Measurements from ENCODE around the gene MITF. TPM values are rescaled to one million over a fixed set of nuclear protein-coding genes. Genes with fewer than 3 reads are reported as not detected.
"Not testable (repeated sequence)": the region's sequence is repeated elsewhere in the genome, so short reads cannot be mapped to it uniquely, and the experiment has no call there.

The MITF gene
- polyA plus RNA-seq, 4 donors, result 3.3 to 45.7 (median 41.8) TPM

DNA sequence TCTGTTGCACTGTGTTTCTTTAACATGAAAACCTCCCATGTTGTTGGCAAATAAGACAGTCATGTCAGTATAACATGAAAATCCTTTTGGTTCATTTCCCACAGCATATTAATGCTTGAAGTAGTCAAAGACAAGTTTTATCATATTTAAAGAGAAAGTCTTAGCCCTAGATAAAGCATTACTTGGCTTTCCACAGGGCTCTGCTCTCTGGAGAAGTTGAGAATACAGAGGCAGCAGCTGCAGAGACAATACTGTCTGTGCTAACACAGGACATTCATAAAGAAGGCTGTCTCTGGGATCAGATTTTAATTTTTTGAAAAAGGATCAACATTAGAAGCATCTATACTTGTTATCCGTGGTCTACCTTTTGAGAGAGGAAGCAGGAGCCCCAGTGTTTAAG is 156.8 kb downstream of the MITF start:
- no peak for DNase-seq (ENCODE audit: low read depth in 4 of 4, low spot score in 3 of 4)

DNA sequence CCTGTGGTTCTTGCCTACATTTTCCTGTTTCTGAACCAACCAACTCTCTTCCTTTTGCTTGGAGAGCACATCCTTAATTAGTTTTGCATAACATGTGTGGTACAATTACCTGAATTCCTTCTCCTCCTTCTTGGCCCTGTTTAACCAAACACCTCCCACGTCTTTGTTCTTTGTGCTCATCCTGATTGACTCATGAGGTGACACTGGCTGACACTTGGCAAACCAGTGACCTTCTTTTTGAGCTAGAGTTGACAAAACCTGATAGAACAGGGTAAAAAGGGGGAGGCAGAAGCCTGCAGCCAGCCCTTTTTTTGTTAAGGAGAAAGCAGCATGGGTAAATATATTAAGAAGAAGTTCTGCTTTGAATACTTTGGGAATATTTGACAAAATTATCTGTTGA is 161.1 kb downstream of the MITF start:
- no peak for DNase-seq (ENCODE audit: low read depth in 4 of 4, low spot score in 3 of 4)

DNA sequence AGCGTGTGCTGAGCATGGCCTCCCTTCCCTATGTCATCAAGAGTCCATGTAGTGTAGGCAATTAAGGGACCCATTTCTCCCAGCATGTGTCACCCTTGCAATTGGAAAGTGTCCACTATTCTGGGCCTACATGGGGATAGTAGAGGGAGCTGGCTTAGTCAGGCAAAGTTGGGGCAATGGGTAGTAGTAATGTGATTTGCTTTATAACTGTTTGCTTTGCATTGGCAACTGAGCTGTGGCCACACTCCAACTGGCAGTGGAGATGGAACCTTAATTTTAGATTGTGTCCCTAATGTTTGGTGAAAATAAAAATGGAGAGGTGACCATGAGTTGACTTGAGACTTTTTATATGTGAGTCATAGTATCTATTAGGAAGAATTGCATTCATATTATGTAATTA is 162.5 kb downstream of the MITF start:
- no peak for DNase-seq (ENCODE audit: low read depth in 4 of 4, low spot score in 3 of 4)

DNA sequence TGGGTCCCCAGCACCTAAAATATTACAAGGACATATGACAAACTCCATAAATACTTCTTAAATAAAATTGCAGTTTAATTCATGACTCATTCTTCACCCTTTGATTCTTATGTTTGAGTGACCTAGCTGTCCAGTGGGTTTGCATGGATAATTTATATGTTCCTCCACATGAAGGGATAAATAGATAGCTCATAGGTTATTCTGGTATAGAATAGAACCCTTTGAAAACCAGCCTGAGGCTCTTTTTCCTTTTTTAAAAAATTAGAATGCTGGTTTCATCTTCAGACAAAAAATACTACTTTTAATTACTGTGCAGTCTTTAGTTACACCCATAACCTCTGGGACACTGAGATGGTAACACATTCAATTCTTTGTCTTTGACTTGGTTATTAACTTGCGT is 163.1 kb downstream of the MITF start:
- no peak for DNase-seq (ENCODE audit: low read depth in 4 of 4, low spot score in 3 of 4)

DNA sequence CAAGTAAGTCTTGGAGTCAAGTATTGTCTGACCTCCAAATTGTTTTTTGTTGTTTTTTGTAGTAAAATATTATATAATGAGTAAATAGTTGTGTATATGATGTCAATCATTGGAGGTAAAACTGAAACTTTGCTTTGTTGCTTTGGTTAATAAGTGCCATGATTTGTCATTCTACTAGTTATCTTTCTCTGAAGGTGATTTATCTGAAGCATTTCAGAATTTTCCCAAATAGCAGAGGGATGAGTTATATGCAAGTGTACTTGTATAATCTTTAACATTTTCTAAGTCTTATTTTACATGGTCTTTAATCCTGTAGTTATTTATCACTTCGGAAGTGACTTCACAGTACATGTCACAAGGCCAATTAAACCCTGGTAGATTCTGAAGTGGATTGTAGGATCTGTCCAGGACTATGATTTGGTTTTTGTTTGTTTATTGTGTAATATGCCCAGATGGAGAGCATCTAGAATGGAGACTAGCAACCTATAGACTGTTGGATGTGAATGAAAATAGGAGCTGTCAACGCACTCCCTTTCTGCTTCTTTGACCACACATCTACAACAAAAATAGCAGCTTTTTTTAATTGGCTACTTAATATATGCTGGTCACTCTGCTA is 167.2 kb downstream of the MITF start:
- no peak for DNase-seq (ENCODE audit: low read depth in 4 of 4, low spot score in 3 of 4)

DNA sequence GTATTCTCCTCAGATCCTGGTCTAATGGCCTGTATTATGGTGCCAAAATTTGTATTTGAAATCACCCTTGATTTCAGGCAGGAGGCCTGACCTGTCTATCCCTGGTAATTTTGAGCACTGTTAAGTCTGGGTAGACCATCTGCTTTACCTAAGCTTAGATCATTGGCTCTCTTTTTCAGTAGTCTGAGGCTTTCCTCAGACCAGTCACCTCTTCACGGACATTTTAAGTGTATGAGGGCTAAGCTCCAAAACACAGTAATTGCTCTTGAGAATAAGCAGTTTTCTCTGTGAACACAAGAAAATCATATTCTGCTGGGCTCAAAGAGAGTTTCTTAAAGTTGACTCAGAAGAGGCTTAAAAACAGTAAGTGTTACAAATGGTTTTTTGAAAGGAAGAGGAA is 168.3 kb downstream of the MITF start:
- DNase-seq (ENCODE audit: low read depth in 4 of 4, low spot score in 3 of 4), result no peak

DNA sequence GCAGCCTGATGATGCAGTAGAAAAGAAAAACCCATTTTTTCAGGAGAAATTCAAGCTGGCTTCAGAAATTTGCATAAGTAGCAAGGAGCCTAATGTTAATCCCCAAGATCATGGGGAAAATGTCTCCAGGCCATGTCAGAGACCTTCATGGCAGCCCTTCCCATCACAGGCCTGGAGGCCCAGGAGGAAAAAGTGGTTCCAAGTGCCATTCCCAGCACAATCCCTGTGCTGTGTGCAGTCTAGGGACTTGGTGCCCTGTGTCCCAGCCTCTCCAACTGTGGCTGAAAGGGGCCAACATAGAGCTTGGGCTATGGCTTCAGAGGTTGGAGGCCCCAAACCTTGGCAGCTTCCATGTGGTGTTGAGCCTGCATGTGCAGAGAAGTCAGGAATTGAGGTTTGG is 170.6 kb downstream of the MITF start:
- DNase-seq (ENCODE audit: low read depth in 4 of 4, low spot score in 3 of 4), result not testable (repeated sequence)

DNA sequence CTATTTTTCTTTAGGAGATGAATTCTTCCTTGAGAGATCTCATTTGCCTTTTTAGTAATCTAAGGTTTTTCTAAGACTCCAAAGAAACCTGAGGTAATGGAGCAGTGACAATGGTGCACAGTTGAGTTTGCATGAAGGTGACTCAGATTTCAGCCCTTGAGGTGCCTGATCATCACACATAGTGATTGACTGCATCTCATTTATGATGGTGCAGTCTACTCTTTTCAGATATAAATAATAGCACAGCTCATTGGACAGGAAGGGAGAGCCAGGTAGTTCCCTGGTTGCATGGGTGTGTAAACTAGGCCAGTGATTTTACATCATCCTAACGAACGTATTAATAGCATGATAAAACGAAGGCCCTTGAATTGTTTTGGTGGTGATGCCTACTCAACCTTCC is 174.2 kb downstream of the MITF start:
- no peak for DNase-seq (ENCODE audit: low read depth in 4 of 4, low spot score in 3 of 4)

DNA sequence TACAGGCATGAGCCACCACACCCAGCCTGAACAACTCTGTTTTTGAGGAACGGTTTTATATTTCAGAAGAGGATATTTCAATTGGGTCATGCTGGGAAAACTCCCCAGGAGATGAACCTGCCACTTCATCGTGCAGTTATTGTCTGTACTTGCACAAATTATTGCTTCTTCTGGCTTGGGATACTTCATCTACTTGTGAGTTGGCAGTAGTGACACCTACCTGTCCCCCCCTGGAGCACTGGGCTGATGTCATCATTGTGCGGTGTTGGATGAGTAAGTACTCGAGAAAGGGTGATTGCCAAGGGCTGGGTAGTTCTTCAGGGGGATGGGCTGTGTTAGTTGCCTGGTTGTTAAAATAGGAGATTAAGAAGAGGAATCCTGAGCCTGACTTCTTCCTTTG is 175.1 kb downstream of the MITF start:
- DNase-seq (ENCODE audit: low read depth in 4 of 4, low spot score in 3 of 4), result no peak

DNA sequence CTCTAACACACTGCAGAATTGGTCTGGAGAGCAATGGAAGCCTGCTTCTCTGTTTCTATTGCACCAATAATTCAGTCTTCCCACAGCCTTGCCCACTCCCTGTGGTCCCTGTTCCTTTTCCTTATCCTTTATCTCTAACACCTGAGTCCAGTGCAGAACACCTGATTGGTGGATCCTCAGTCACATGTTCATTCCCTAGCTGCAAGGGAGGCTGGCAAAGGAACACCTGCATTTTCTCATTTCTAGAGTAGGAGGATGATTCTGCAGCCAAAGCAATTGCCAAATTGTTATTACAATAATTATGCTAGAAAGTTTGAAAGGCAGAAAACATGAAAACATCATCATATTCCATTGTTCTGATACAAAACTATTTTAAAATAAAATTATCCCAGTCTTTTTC is 176.5 kb downstream of the MITF start:
- DNase-seq (ENCODE audit: low read depth in 4 of 4, low spot score in 3 of 4), result no peak

DNA sequence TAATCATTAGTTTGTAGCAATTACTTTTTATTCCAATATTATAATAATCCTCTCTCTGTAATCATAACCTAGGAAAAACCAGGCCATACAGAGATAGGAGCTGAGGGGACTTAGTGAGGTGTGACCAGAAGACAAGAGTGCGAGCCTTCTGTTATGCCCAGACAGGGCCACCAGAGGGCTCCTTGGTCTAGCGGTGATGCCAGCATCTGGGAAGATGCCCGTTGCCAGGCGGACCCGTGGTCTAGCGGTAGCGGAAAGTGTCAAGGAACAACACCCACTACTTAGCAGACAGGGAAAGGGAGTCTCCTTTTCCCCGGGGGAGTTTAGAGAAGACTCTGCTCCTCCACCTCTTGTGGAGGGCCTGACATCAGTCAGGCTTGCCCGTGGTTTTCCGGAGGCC is 180.7 kb downstream of the MITF start:
- DNase-seq (ENCODE audit: low read depth in 4 of 4, low spot score in 3 of 4), result not testable (repeated sequence)

DNA sequence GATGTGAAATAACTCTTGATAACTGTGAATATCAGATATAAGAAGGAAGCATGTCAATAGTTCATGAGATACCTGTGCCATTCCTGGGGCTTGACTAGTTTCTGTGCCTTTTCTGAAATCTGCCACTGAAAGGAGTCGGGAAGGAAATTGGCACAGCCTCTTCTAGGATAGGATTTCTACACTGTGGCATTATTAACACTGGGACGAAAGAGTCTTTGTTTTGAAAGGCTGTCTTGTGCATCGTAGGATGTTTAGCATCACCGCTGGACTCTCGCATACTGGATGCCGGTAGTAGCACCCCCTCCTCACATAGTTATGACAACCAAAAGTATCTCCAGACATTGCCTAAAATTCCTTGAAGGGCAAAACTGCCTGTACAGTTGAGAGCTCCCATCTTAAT is 182.4 kb downstream of the MITF start:
- DNase-seq (ENCODE audit: low read depth in 4 of 4, low spot score in 3 of 4), result no peak

DNA sequence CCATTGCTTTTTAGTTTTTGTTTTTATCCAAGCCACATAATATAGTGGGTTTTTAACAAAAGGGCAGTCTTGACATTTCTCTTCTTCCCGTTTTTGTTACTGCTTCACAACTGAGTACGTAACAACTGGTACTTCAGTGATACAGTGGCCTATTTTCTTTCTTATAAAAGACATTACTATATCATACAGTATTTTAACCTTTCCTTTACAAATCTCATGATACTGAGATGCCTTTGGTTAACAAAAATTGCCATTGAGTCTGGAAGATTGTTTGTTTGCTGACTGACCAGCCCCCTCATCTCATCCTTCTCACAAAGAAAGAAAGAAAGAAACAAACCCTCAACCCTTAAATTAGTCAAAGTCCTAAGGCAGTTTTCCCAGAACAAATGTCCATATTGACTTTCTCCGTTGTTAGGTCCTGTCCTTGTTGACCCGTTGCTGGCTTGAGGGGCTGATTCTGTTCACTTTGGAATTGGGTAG is 183.3 kb downstream of the MITF start:
- DNase-seq (ENCODE audit: low read depth in 4 of 4, low spot score in 3 of 4), result no peak

DNA sequence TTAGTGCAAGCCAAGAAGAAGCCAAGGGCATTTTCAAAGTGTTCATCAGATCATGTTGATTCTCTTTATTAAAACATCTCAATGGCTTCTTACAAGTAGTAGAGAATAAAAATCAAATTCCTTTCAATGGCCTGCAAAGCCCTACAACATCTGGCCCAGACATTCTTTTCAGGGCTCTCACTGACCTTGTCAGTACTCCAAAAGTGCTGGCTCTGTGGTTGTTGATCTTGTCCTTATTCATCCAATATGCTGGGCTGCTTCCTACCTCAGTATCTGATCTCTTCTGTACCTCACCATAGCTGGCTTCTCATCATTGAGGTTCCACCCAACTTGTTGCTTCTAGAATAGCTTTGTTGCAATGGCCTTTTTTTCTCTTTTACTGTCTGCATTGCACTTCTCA is 186.2 kb downstream of the MITF start:
- DNase-seq (ENCODE audit: low read depth in 4 of 4, low spot score in 3 of 4), result no peak

DNA sequence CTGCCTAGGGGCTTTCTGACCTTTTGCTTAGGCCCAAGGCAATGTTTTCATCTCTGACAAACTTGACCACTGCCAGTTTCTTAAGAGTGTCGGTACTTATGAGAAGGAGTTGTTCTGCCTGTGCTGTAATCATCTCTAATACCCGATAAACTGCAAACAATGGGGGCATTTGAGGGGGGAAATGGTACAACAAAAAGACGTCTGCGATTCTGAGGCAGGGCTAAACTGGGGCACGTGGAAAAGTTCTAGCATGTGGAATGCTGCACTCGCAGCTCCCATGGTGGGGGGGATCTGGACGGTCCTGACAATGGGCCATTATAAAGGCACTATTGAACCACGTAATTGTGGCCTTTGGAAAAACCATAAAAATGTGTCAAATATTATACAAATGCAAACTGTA is 187.1 kb downstream of the MITF start:
- no peak for DNase-seq (ENCODE audit: low read depth in 4 of 4, low spot score in 3 of 4)

DNA sequence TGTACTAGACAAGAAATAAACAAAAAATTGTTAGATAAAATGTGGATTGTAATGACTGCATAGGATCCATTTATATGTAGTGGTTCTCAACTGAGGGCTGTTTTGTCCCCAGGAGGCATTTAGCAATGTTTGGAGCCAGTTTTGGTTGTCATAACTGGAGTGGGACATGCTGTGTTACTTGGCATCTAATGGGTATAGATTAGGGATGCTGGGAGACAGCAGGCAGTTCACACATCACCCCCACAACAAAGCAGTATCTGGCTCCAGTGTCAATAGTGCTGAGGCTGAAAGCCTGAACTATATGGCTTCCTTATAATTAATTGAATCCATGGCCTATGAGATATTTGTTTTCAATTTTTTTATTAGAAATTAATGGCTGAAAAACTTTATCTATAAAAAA is 188.3 kb downstream of the MITF start:
- DNase-seq (ENCODE audit: low read depth in 4 of 4, low spot score in 3 of 4), result no peak

DNA sequence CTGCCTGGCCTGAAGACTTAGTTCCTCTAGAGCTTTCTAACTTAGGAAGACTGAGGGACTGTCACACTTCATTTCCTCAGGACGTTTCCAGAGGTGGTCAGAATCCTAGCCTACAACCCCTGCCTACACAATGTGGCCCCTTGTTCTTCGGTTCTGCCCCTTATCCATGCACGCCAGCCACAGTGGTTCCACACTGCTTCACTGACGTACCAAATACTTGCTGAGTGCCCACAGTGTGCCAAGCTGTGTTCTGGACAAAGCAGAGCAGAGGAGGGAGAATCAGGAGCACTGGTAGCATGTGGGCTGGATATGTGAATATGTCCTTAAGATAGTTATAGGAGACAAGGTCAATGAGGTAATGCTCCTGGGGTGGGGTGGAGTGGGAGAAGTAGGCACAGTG is 189.8 kb downstream of the MITF start:
- no peak for DNase-seq (ENCODE audit: low read depth in 4 of 4, low spot score in 3 of 4)

DNA sequence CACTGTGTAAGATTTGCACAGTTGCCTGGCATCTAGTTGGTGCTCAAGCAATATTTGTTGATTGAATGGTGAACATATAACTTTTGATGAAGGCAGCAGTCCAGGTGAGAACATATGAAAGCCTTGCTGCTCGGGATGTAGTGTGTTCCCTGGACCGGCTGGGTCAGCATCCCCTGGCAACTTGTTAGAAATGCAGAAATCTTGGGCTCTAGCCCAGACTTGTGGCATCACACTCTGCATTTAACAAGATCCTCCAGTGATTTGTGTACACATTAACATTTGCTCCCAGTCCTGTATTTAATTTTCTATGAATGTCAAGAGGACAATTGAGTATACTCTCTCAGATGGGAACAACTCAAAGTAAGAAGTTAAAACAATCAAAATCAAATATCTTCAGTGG is 191.3 kb downstream of the MITF start:
- no peak for DNase-seq (ENCODE audit: low read depth in 4 of 4, low spot score in 3 of 4)

DNA sequence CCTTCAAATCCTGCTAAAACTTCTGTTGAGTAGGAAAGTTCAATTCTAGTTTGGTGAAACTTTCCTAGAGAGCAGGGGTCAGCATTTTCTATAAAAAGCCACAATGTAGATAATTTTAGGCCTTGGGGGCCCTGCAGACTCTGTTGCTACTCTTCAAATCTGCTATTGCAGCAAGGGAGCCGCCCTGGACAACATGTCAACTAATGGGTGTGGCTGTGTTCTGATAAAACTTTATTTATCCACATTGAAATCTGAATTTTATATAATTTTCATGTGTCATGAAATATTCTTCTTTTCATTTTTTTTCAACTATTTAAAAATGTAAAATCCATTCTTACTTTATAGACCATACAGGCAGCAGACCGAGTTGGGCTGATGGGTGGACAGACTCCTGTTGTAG is 192.8 kb downstream of the MITF start:
- no peak for DNase-seq (ENCODE audit: low read depth in 4 of 4, low spot score in 3 of 4)

DNA sequence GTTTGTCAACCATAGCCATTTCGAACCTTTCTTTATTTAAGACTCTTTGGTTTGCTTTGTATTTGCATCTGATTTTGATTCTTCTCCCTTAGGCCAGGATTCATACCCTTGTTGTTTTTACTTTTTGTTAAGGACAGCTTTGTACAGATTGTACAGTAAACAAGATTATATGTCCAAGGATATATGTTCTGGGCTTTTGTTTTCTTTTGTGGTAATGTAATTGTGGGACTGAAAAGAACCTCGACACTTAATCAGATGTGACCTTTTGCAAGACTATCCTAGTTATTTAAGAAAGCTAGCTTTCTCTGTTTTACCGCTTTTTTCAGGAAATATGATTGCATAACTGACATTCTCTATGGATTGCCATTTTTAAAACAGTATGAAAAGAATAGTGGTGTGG is 193.2 kb downstream of the MITF start:
- no peak for DNase-seq (ENCODE audit: low read depth in 4 of 4, low spot score in 3 of 4)

DNA sequence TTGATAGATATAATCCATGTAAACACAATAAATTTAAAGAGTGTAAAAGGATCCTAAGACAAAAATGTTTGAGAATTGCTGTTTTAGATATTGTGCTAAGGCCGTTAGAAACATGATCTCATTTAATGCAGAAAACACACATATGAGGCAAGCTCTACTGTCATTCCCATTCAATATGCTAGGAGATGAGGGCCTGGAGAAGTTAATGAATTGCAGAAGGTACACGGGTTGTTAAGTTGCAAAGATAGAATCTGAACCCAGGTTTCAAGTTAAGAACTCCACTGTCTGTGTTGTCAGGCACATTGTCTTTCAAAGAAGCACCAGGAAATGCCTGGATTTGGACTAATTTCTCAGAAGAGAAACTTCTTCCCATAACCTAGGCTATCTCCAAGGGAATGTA is 195.1 kb downstream of the MITF start:
- DNase-seq (ENCODE audit: low read depth in 4 of 4, low spot score in 3 of 4), result no peak

DNA sequence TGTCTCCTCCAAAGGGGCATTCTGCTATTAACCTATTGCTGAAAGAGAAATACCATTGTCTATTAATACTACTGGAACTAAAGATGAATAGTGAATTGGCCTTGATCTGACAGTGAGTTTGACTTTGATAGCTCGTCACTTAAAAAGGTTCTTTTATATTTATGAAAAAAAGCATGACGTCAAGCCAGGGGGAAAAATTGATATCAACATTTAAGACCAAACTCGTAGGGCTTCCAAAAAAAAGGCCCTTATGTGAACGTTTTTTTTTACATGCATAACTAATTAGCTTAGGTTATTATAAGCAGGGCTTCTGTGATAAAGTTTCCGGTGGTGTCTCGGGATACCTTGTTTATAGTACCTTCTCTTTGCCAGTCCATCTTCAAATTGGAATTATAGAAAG is 197.0 kb downstream of the MITF start:
- no peak for DNase-seq (ENCODE audit: low read depth in 4 of 4, low spot score in 3 of 4)

DNA sequence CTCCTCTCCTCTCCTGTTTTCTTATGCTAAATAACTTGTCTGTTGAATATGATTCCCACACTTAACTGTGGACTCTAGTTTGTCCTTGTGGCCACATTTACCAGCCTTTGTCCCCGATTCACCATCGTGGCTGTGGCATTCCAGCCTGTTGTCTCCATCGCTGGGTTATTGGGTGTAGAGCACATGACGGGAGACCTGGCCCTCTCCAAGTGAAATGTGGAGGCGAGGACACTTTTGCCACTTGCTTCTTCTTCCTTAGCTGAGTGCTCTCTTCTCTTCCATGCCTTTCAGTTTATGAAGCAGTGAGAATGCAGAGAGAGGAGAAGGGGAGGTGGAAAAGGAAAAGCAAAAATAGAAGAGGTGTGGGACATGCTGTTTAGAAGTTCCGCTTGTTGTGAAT is 198.8 kb downstream of the MITF start:
- DNase-seq (ENCODE audit: low read depth in 4 of 4, low spot score in 3 of 4), result no peak
